ENCODE measurements around the gene SELENOV.

Gene SELENOV

GRCh38 chr19:39540333-39540673, 25.4 kb downstream of the SELENOV start:
- Histone ChIP-seq H3K4me3 (ENCODE audit: low read length, poor library complexity, severe bottlenecking) (peak overlapping the region; percentile 83), H3K9ac (ENCODE audit: low read depth, low read length, poor library complexity, severe bottlenecking) (peak overlapping the region; percentile 80), H3K4me1 (ENCODE audit: insufficient read depth, low read length, poor library complexity, severe bottlenecking) (peaks cover 14% of the 10 kb centered on the region), H3K9me2 (replicated peaks; ENCODE audit: low read depth, low read length) (no peaks in the 10 kb centered on the region), H3F3A (ENCODE audit: low read depth) (no peaks in the 10 kb centered on the region), H3K79me2 (ENCODE audit: insufficient read depth, low read length) (peaks cover 24% of the 10 kb centered on the region), H4K20me1 (ENCODE audit: insufficient read depth, low read length, poor library complexity, severe bottlenecking) (peaks cover 10% of the 10 kb centered on the region), H3K27me3 (ENCODE audit: insufficient read depth, low read length, poor library complexity, severe bottlenecking) (no peaks in the 10 kb centered on the region), H3K4me2 (ENCODE audit: low read depth, low read length, poor library complexity, severe bottlenecking) (peak overlapping the region; percentile 59), H2AFZ (ENCODE audit: low read length) (peak overlapping the region; percentile 94), H3K9me3 (ENCODE audit: insufficient read depth, low read depth, low read length) (no peaks in the 10 kb centered on the region), H3K36me3 (ENCODE audit: insufficient read depth, low read length) (no peaks in the 10 kb centered on the region)
- TF ChIP-seq, protein P1, sequence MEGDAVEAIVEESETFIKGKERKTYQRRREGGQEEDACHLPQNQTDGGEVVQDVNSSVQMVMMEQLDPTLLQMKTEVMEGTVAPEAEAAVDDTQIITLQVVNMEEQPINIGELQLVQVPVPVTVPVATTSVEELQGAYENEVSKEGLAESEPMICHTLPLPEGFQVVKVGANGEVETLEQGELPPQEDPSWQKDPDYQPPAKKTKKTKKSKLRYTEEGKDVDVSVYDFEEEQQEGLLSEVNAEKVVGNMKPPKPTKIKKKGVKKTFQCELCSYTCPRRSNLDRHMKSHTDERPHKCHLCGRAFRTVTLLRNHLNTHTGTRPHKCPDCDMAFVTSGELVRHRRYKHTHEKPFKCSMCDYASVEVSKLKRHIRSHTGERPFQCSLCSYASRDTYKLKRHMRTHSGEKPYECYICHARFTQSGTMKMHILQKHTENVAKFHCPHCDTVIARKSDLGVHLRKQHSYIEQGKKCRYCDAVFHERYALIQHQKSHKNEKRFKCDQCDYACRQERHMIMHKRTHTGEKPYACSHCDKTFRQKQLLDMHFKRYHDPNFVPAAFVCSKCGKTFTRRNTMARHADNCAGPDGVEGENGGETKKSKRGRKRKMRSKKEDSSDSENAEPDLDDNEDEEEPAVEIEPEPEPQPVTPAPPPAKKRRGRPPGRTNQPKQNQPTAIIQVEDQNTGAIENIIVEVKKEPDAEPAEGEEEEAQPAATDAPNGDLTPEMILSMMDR (conservative IDR thresholded peaks at IDR 0.05; ENCODE audit: low read length) = no peak; the same call in 1 of the 2 replicates
- no peak for TF ChIP-seq EZH2phosphoT487 (IDR thresholded peaks at IDR 0.05; ENCODE audit: borderline replicate concordance)

- Histone ChIP-seq H3K4me1 (ENCODE audit: insufficient read depth, low read length, poor library complexity, severe bottlenecking) (peaks cover 14% of the 10 kb centered on the region), H3K9ac (ENCODE audit: low read depth, low read length, poor library complexity, severe bottlenecking) (no peak overlapping the region), H4K20me1 (ENCODE audit: insufficient read depth, low read length, poor library complexity, severe bottlenecking) (peaks cover 10% of the 10 kb centered on the region), H3K9me2 (replicated peaks; ENCODE audit: low read depth, low read length) (no peaks in the 10 kb centered on the region), H3K9me3 (ENCODE audit: insufficient read depth, low read depth, low read length) (no peaks in the 10 kb centered on the region), H2AFZ (ENCODE audit: low read length) (0 out of 2 replicates have a peak overlapping the region, but pooled peaks have one; percentile 43), H3K4me3 (ENCODE audit: low read length, poor library complexity, severe bottlenecking) (no peak overlapping the region), H3F3A (ENCODE audit: low read depth) (no peaks in the 10 kb centered on the region), H3K36me3 (ENCODE audit: insufficient read depth, low read length) (no peaks in the 10 kb centered on the region), H3K27me3 (ENCODE audit: insufficient read depth, low read length, poor library complexity, severe bottlenecking) (no peaks in the 10 kb centered on the region), H3K79me2 (ENCODE audit: insufficient read depth, low read length) (peaks cover 24% of the 10 kb centered on the region), H3K4me2 (ENCODE audit: low read depth, low read length, poor library complexity, severe bottlenecking) (no peak overlapping the region)
- no peak for TF ChIP-seq EZH2phosphoT487 (IDR thresholded peaks at IDR 0.05; ENCODE audit: borderline replicate concordance)
- TF ChIP-seq, protein P1 (conservative IDR thresholded peaks at IDR 0.05; ENCODE audit: low read length) = no peak
Measured at GRCh38 chr19:39542206-39542605, 27.3 kb downstream of the SELENOV start.

- Histone ChIP-seq H2AFZ (ENCODE audit: low read length) (no peak overlapping the region), H3F3A (ENCODE audit: low read depth) (no peaks in the 10 kb centered on the region), H3K4me3 (ENCODE audit: low read length, poor library complexity, severe bottlenecking) (no peak overlapping the region), H3K4me2 (ENCODE audit: low read depth, low read length, poor library complexity, severe bottlenecking) (no peak overlapping the region), H3K36me3 (ENCODE audit: insufficient read depth, low read length) (no peaks in the 10 kb centered on the region), H3K9me3 (ENCODE audit: insufficient read depth, low read depth, low read length) (no peaks in the 10 kb centered on the region), H3K27me3 (ENCODE audit: insufficient read depth, low read length, poor library complexity, severe bottlenecking) (no peaks in the 10 kb centered on the region), H3K79me2 (ENCODE audit: insufficient read depth, low read length) (peaks cover 14% of the 10 kb centered on the region), H3K4me1 (ENCODE audit: insufficient read depth, low read length, poor library complexity, severe bottlenecking) (peaks cover 10% of the 10 kb centered on the region), H4K20me1 (ENCODE audit: insufficient read depth, low read length, poor library complexity, severe bottlenecking) (peaks cover 7% of the 10 kb centered on the region), H3K9me2 (replicated peaks; ENCODE audit: low read depth, low read length) (no peaks in the 10 kb centered on the region), H3K9ac (ENCODE audit: low read depth, low read length, poor library complexity, severe bottlenecking) (no peak overlapping the region)
- TF ChIP-seq EZH2phosphoT487 (IDR thresholded peaks at IDR 0.05; ENCODE audit: borderline replicate concordance) = no peak
- TF ChIP-seq, protein P1 (conservative IDR thresholded peaks at IDR 0.05; ENCODE audit: low read length) = no peak
Measured at GRCh38 chr19:39543477-39543857, 28.5 kb downstream of the SELENOV start.

Measured in Loucy (cell line).